Breast epithelium (tissue), 4 donors: ENCODE measurements around the gene FBH1. TPM values are rescaled to one million over a fixed set of nuclear protein-coding genes. Genes with fewer than 3 reads are reported as not detected.
A peak's percentile ranks its signal among the peaks of the same experiment; 100 is the strongest.

Source experiments
- DNase-seq, 2 donors: peaks; one replicate each; pipeline ENCODE4 v3.0.0-alpha.2; 2019; ENCODE audit warnings: low spot score in 2 of 2
- H3K27ac ChIP-seq, 2 donors: fragments of 200-600 bp; sonication (generic) in 1 of 2; one replicate each; pipeline ENCODE4 v1.5.1; 2016 to 2019; ENCODE audit warnings: mild to moderate bottlenecking in 1 of 2
- H3K27me3 ChIP-seq, 2 donors: fragments of 200-600 bp; sonication (generic) in 1 of 2; one replicate each; pipeline versions ENCODE4 v1.5.1 to v1.6.0; 2017 to 2019; ENCODE audit warnings: control low read depth in 1 of 2, mild to moderate bottlenecking in 1 of 2
- H3K36me3 ChIP-seq: fragments of 200-600 bp; one replicate; pipeline ENCODE4 v1.5.1; 2019
- H3K4me1 ChIP-seq, 2 donors: fragments of 200-600 bp; sonication (generic); one replicate each; pipeline ENCODE4 v1.5.1; 2016 to 2019; ENCODE audit warnings: control low read depth in 1 of 2
- H3K4me3 ChIP-seq, 3 donors: fragments of 200-600 bp; sonication (generic); 1 replicate in 2 of 3; 2 replicates in 1 of 3; pipeline ENCODE4 v1.5.1; 2016 to 2019; ENCODE audit warnings: mild to moderate bottlenecking in 3 of 3, moderate library complexity in 2 of 3
- H3K9me3 ChIP-seq, 2 donors: fragments of 200-600 bp; sonication (generic) in 1 of 2; one replicate each; pipeline ENCODE4 v1.5.1; 2016 to 2019; ENCODE audit warnings: control low read depth in 1 of 2
- POLR2A ChIP-seq: fragments of 450-650 bp; IDR thresholded peaks from one replicate; pipeline ENCODE4 v1.6.1; 2016; ENCODE audit warnings: antibody characterized with exemption, mild to moderate bottlenecking, moderate library complexity
- POLR2AphosphoS5 ChIP-seq, 3 donors: sonication (generic); formaldehyde crosslinking; IDR thresholded peaks; one replicate each; pipeline ENCODE4 v1.6.1; 2017; ENCODE audit warnings: antibody characterized with exemption in 3 of 3
- intact Hi-C: fragments of 100-400 bp; cut with DNase I; formaldehyde crosslinking; loops from one replicate; pipeline ENCODE4 v1.15.1; 2023; ENCODE audit warnings: low total_unique reads
- total RNA-seq, 3 donors: library from RNA; depleted of rRNA; stranded (reverse); fragments of >200 nt; gene quantifications; one replicate each; pipeline ENCODE4 v1.1.0, GENCODE V29; 2016
- TF ChIP-seq, protein P1 (sequence below), 3 donors: fragments of 450-650 bp; IDR thresholded peaks; one replicate each; pipeline ENCODE4 v1.5.1; 2016 to 2017; ENCODE audit warnings: antibody characterized with exemption in 3 of 3, mild to moderate bottlenecking in 3 of 3, moderate library complexity in 3 of 3

FBH1 gene
- total RNA-seq, 3 donors from 2014 or later: 91.2 to 115 (median 109) TPM

DNA sequence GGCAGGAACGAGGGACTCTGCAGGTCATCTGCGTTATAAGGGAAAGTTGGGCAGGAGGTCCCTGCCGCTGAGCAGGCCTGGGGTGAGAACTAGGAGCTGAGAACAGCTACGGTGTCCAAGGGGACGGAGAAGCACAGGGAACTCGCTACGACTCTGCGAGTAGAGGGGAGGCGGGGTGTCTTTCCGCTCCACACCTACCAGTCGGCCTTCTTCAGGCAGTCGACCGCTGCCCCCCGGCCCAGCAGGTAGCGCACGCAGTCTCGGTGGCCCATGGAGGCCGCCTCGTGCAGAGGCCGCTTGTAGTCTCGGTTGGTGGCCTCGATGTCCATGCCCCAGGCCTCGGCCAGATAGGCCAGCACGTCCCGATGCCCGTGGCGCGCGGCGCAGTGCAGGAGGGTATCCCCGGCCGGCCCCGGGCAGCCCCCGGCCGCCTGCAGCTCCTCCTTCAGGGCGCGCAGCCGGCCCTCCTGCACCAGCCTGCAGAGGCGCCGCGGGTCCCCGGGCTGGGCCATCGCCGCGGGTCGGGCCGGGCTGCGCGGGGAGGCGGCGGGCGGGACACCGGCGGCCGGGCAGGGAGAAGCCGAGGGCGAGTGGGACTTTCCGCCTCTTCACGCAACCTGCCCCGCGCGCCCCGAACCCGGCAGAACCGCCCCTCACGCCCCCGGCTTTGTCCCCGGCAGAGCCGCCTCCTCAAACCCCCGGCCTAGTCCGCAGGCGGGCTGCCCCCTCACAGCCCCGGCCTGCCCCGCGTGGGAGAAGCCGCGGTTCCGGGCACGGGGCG, 1.0 kb upstream of the FBH1 start:
- TF ChIP-seq POLR2A (no peak), POLR2AphosphoS5 (IDR thresholded peaks at IDR 0.05) (no peak)
- TF ChIP-seq, protein P1, sequence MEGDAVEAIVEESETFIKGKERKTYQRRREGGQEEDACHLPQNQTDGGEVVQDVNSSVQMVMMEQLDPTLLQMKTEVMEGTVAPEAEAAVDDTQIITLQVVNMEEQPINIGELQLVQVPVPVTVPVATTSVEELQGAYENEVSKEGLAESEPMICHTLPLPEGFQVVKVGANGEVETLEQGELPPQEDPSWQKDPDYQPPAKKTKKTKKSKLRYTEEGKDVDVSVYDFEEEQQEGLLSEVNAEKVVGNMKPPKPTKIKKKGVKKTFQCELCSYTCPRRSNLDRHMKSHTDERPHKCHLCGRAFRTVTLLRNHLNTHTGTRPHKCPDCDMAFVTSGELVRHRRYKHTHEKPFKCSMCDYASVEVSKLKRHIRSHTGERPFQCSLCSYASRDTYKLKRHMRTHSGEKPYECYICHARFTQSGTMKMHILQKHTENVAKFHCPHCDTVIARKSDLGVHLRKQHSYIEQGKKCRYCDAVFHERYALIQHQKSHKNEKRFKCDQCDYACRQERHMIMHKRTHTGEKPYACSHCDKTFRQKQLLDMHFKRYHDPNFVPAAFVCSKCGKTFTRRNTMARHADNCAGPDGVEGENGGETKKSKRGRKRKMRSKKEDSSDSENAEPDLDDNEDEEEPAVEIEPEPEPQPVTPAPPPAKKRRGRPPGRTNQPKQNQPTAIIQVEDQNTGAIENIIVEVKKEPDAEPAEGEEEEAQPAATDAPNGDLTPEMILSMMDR (IDR thresholded peaks at IDR 0.05): no peak

DNA sequence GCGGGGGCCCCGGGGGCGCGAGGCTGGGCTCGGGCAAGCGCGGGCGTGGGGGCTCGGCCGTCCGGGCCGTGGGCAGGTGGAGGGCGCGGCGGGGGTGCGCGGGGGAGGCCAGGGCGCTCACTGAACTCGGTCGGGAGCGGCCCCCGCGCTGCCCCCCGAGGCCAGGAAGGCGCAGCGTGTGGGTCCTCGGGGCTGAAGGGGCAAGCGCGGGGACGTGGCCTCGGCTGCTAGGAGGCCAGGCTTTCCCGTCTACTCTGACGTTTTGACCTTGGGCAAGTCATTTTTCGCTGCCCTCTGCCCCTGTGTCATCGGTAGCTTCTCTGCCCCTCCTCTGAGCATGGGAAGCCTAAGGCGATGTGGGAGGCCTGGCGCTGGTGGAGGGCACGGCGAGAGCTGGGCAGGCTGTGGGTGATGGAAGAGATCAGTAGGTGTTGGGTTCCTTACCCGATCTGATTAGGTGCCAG, 441 bp downstream of the FBH1 start:
- H3K27me3 ChIP-seq: no peaks in the 10 kb centered on the region
- intact Hi-C loops: no loop called here
- TF ChIP-seq POLR2AphosphoS5 (IDR thresholded peaks at IDR 0.05) (no peak), POLR2A (no peak)
- TF ChIP-seq, protein P1 (IDR thresholded peaks at IDR 0.05): no peak
- no peaks in the 10 kb centered on the region for H3K9me3 ChIP-seq
- no peak for DNase-seq
- H3K36me3 ChIP-seq: no peaks in the 10 kb centered on the region
- peak overlapping the region; percentile 86 to 94 for H3K27ac ChIP-seq
- H3K4me3 ChIP-seq: peak overlapping the region; percentile 87 to 94 (median 90)
- H3K4me1 ChIP-seq: peaks cover 3 to 11% of the 10 kb centered on the region in 2 donors

More for the DNA sequence above, 1.0 kb upstream of the FBH1 start:
- no peak for DNase-seq
- Histone ChIP-seq H3K9me3 (no peaks in the 10 kb centered on the region), H3K36me3 (no peaks in the 10 kb centered on the region), H3K4me1 (peaks cover 3 to 11% of the 10 kb centered on the region in 2 donors), H3K4me3 (peak overlapping the region; percentile 87 to 94 (median 90)), H3K27ac (peak overlapping the region; percentile 86 to 94), H3K27me3 (no peaks in the 10 kb centered on the region)
- intact Hi-C loops: no loop called here

DNA sequence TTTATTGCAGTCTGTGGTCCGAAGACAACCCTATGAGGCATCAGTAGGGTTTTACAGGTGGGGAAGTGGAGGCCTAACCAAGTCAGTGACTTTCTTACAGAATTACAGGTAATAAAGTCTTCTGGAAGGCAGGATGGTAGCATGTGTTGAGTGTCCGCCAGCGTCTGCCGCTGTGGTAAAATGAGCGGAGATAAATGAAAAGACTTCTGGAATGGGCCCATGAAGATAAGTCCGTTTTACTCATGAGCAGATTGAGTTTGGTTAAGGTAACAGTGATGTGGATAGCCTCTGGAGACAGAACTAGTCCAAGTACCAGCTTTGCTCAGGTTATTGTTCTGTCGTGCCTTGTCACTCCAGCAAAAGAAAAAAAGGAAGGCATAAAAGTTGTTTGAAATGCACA, 966 bp downstream of the FBH1 start:
- TF ChIP-seq POLR2AphosphoS5 (IDR thresholded peaks at IDR 0.05) (no peak), POLR2A (no peak)
- TF ChIP-seq, protein P1 (IDR thresholded peaks at IDR 0.05): no peak
- Histone ChIP-seq H3K36me3 (no peaks in the 10 kb centered on the region), H3K27me3 (no peaks in the 10 kb centered on the region), H3K9me3 (no peaks in the 10 kb centered on the region), H3K4me3 (peak overlapping the region; percentile 87 to 94 (median 90)), H3K27ac (peak overlapping the region; percentile 86 to 94), H3K4me1 (peaks cover 3 to 11% of the 10 kb centered on the region in 2 donors)
- intact Hi-C loops: no loop called here
- DNase-seq: no peak

DNA sequence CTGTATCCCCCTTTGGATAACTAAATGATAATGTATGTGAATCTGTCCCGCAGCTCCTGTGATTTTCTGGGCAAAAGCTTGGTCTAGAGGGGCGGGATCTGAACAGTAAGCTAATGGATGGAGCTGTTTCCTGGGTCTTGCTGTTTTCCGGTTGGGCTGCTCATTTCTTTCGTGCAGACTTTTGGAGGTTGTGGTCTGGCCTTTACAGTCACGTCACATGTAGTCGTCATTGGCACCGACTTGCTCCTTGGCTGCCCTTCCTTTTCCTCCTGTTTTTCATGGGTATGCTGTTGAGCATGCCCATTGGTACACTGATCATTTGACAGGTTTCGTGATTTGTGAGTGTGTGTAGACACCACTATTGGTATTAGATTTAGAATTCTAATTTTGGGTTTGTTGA, 2.0 kb downstream of the FBH1 start:
- H3K4me1 ChIP-seq: peaks cover 3 to 11% of the 10 kb centered on the region in 2 donors
- no peak overlapping the region for H3K4me3 ChIP-seq
- intact Hi-C loops: loop anchor here (1.0 kb wide), 1 partner anchor 10 kb away; no protein-coding TSS in a partner anchor
- TF ChIP-seq POLR2A: no peak
- TF ChIP-seq, protein P1 (IDR thresholded peaks at IDR 0.05): no peak
- TF ChIP-seq POLR2AphosphoS5 (IDR thresholded peaks at IDR 0.05): no peak
- no peaks in the 10 kb centered on the region for H3K27me3 ChIP-seq
- no peaks in the 10 kb centered on the region for H3K9me3 ChIP-seq
- no peak for DNase-seq
- no peaks in the 10 kb centered on the region for H3K36me3 ChIP-seq
- H3K27ac ChIP-seq: no peak overlapping the region

DNA sequence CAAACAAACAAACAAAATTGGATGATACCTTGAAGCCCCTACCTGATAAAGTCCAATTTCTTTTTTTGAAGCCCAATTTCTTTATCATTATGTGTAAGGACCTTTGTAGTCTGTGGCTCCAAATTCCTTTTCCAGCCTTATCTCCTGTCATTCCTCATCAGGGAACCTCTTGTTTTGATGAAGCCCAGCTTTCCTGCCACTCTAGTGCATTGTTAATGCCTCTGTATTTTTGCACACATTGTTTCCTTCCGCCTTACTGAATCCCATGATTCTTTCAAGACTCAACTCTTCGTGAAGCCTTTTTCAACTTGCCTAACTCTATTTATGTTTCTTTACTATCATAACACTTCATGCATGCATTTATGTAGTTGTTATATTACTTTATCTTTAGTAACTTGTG, 3.3 kb downstream of the FBH1 start:
- intact Hi-C loops: no loop called here
- no peak overlapping the region for H3K27ac ChIP-seq
- peaks cover 3 to 9% of the 10 kb centered on the region in 2 donors for H3K4me1 ChIP-seq
- H3K36me3 ChIP-seq: no peaks in the 10 kb centered on the region
- DNase-seq: no peak
- no peaks in the 10 kb centered on the region for H3K9me3 ChIP-seq
- no peak overlapping the region for H3K4me3 ChIP-seq
- H3K27me3 ChIP-seq: no peaks in the 10 kb centered on the region
- TF ChIP-seq, protein P1 (IDR thresholded peaks at IDR 0.05): no peak
- TF ChIP-seq POLR2AphosphoS5 (IDR thresholded peaks at IDR 0.05) (no peak), POLR2A (no peak)
